GM12874 (cell line): ENCODE results near the gene PDGFC.

Experiments used
- TF ChIP-seq, protein P1 (sequence below): IDR thresholded peaks from 2 replicates; pipeline ENCODE4 v1.5.1; 2011; ENCODE audit warnings: low read depth, mild to moderate bottlenecking, control low read depth, low read length, moderate library complexity; ENCODE audit not compliant: insufficient read depth

Gene PDGFC

DNA sequence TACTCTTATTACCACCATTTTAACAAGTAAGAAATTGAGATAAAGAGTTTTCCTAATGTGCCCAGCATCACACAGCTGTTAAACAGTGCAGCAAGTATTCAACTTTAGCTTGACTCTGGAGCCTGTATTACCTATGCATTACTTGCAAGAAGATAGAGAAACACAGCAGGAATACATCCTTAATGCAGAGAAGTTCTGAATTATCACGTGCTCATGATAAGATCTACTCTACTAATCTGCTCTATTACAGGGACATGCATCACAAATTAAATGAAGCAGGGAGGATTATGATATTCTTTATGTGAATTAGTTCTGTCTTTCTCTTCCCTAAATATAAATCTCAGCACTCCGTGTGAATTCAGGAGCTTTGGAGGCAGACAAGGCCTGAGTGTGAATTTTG is 39.0 kb upstream of the PDGFC start:
- TF ChIP-seq, protein P1, sequence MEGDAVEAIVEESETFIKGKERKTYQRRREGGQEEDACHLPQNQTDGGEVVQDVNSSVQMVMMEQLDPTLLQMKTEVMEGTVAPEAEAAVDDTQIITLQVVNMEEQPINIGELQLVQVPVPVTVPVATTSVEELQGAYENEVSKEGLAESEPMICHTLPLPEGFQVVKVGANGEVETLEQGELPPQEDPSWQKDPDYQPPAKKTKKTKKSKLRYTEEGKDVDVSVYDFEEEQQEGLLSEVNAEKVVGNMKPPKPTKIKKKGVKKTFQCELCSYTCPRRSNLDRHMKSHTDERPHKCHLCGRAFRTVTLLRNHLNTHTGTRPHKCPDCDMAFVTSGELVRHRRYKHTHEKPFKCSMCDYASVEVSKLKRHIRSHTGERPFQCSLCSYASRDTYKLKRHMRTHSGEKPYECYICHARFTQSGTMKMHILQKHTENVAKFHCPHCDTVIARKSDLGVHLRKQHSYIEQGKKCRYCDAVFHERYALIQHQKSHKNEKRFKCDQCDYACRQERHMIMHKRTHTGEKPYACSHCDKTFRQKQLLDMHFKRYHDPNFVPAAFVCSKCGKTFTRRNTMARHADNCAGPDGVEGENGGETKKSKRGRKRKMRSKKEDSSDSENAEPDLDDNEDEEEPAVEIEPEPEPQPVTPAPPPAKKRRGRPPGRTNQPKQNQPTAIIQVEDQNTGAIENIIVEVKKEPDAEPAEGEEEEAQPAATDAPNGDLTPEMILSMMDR: no peak

DNA sequence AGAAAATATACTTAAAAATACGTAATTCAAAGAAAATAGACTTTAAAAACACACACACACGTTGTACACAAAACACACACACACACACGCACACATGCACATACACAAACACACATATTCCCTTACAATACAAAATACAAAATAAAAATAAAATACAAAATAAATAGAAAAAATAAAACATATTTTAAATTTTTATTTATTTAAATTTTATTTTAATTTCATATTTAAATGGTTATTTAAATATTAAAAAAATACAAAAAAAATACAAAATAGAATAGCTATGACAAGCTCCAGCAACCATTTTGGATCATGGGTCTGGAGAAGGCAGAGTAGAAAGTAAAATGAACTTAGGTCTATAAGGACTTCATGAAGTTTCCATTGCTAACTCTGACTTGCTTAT is 34.2 kb upstream of the PDGFC start:
- TF ChIP-seq, protein P1: no peak

DNA sequence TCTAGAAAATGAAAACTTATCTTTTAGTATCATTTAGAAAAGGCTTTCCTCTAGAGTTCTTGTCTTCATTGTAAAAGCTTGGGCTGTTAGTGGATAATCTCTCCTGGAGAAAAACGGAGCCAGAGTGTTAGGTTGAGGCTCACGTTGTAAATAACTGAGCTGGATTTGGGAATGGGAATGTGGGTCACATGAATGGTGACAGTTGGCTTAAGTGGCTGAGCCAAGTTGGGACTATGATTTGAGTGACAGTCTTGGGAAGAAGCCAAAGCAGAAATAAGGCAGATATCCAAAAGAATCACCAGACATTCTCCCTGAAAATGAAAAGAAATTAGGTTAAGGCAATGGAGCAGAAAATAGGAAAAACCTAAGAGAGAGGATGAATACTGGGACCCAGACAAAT is 33.6 kb upstream of the PDGFC start:
- TF ChIP-seq, protein P1: no peak

DNA sequence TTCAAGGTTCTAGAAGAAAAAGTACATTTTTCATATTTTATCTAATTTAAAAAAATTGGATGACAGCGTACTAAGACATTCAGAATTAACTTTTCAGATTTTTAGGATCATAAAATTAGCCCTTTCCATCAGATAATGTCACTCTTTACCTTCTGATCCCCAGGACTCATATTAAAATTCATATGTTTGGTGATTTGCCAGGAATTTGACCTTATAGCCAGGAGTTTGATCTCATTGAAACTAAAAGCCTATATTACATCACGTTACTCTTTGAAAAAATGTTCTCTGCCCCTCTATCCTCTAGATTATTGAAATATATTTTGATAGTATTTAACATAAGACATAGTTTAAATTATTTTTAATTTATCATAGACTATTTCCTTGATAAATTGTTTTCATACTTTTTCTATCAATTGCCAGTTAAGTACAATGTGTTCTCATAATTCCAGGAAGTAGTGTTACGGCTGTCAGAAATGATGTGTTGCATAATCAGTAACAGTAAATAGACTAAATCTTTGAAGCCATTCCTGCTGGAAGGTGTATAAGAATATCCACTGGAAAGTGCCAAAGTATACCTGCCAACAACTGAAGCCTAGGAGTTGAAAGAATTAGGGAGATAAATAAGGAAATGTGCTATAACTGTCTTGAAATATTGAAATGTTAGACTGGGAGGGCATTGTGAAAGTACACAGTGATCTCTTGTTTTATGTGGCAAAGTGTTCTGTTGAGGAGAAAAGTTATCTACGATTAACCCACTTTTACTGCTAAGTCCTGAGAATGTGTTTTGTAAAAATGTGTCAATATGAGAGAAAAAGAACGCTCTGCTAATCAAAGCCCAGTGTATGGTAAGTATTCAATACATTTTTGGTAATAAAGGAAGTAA is 32.9 kb upstream of the PDGFC start:
- TF ChIP-seq, protein P1: no peak

DNA sequence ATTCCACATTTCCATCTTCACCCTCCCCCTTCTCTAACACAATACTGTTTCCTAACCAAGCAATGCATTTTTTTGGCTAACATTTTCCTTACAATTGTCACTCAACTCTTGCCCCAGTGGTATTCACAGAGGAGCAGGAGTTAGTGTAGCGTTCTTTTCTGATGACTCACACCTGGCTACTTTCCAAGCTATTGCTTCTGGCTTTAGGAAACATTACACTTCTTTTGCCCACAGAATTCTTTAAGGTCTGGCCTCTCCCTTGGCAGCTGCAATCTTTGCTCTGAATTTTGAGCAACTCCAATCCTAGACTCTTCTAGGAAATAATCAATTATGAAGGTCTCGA is 27.5 kb upstream of the PDGFC start:
- TF ChIP-seq, protein P1: no peak

DNA sequence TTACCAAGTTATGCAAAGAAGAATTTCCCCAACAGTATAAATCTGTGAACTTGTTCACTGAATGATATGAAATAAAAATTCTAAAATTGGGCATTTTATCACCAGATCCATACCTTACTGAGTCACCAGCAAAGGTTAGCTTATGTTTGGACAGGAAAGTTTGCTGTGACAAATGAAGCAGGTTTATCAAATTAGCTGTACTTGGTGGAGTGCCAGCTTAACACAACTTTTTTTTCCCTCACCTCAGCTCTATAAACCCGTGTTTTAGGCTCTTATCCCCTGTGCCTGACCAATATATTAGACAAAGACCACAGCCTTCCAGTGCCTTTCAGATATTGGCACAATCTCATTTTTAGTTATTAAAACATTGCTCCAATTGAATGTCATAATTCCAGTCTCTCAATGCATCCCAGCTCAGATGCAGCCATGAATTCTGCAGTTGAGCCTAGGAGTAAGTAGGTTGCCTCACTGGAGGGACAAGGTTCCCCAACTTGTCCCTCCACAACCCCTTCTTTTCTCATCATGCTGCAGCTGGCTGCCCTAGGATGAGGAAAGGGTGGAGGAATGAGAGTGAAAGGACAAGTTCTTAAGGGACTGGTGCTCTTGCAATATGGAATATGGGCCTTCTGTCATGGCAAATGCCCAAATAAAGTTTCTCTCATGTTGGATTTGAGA is 27.0 kb upstream of the PDGFC start:
- TF ChIP-seq, protein P1: no peak

DNA sequence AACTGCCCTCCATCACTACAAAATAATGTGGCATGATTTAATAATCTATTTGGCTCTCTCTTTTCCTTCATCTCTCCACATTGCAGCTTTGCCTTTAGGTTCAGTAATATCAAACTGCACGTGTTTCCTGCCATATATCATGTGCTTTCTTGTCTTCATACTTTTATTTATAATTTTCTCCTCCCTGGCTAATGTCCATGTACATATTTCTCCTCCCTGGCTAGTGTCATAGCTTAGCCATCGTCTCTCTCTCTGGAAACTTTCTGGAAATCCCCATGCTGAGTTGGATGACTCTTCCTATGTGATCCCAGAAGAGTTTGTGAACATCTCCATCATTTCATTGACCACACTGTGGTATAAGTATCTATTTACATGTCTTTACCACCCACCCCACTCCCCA is 21.3 kb upstream of the PDGFC start:
- TF ChIP-seq, protein P1: no peak
